CD4-positive, alpha-beta memory T cell (primary cell): ENCODE data around the gene PRDX4. TPM values are rescaled to one million over a fixed set of nuclear protein-coding genes. Genes with fewer than 3 reads are reported as not detected.
A peak's percentile ranks its signal among the peaks of the same experiment; 100 is the strongest.

ENCODE experiments used
- CTCF ChIA-PET: fragments of 350-600 bp; sonication (Branson Sonifier 250); formaldehyde crosslinking; loops from one replicate; lab custom pipeline; 2021; ENCODE audit warnings: inconsistent platforms; ENCODE audit not compliant: partially characterized antibody; lab: Charles Lee
- POLR2A ChIA-PET: fragments of 350-600 bp; sonication (Branson Sonifier 250); formaldehyde crosslinking; loops from one replicate; lab custom pipeline; 2021; ENCODE audit not compliant: partially characterized antibody; lab: Charles Lee
- DNase-seq, 5 donors: peaks; one replicate each; pipeline versions ENCODE4 v3.0.0 to v3.0.0-alpha.2; 2020 to 2022; ENCODE audit warnings: mixed read lengths in 1 of 5
- H3K27ac ChIP-seq: one replicate; pipeline ENCODE4 v1.7.0; 2013; ENCODE audit warnings: low read depth, low read length
- H3K27me3 ChIP-seq: 2 replicates; pipeline ENCODE4 v1.7.0; 2013; ENCODE audit warnings: mild to moderate bottlenecking, low read length, moderate library complexity; ENCODE audit not compliant: insufficient read depth
- H3K36me3 ChIP-seq: 2 replicates; pipeline ENCODE4 v1.7.0; 2013; ENCODE audit warnings: mild to moderate bottlenecking, low read length, moderate library complexity; ENCODE audit not compliant: insufficient read depth
- H3K4me1 ChIP-seq: 2 replicates; pipeline ENCODE4 v1.7.0; 2013; ENCODE audit warnings: mild to moderate bottlenecking, low read length, moderate library complexity; ENCODE audit not compliant: insufficient read depth
- H3K4me3 ChIP-seq, 2 donors: one replicate each; pipeline ENCODE4 v1.7.0; 2013; ENCODE audit warnings: low read length in 2 of 2, mild to moderate bottlenecking in 1 of 2
- H3K9me3 ChIP-seq, 2 donors: one replicate each; pipeline ENCODE4 v1.7.0; 2013; ENCODE audit warnings: low read length in 2 of 2, control low read depth in 1 of 2; ENCODE audit not compliant: control insufficient read depth in 1 of 2
- H3K27ac Mint-ChIP-seq, 7 donors: one replicate each; pipeline ENCODE4 v1.8.0; 2020 to 2021; ENCODE audit warnings: mixed read lengths in 7 of 7, mild to moderate bottlenecking in 6 of 7, inconsistent platforms in 3 of 7, moderate library complexity in 3 of 7
- H3K27me3 Mint-ChIP-seq, 2 donors: one replicate each; pipeline ENCODE4 v1.8.0; 2020 to 2021; ENCODE audit warnings: mixed read lengths in 2 of 2
- H3K36me3 Mint-ChIP-seq, 2 donors: one replicate each; pipeline ENCODE4 v1.8.0; 2020 to 2021; ENCODE audit warnings: mixed read lengths in 2 of 2, inconsistent platforms in 1 of 2, mild to moderate bottlenecking in 1 of 2
- H3K4me1 Mint-ChIP-seq, 4 donors: one replicate each; pipeline ENCODE4 v1.8.0; 2020 to 2021; ENCODE audit warnings: mixed read lengths in 4 of 4, mild to moderate bottlenecking in 1 of 4
- H3K4me3 Mint-ChIP-seq, 8 donors: one replicate each; pipeline ENCODE4 v1.8.0; 2020 to 2021; ENCODE audit warnings: mixed read lengths in 8 of 8, mild to moderate bottlenecking in 7 of 8, moderate library complexity in 6 of 8, inconsistent platforms in 3 of 8
- H3K9me3 Mint-ChIP-seq, 8 donors: one replicate each; pipeline ENCODE4 v1.8.0; 2020 to 2021; ENCODE audit warnings: mixed read lengths in 8 of 8, mild to moderate bottlenecking in 5 of 8, inconsistent platforms in 3 of 8, moderate library complexity in 1 of 8
- intact Hi-C: fragments of 100-400 bp; cut with micrococcal nuclease; formaldehyde crosslinking; loops from one replicate; pipeline ENCODE4 v1.15.1; 2023
- polyA plus RNA-seq, 2 donors: library from polyadenylated mRNA; unstranded; fragments of 300-500 nt; fragmentation: Illumina TruSeq; gene quantifications; one replicate each; pipeline ENCODE4 v1.2.3, GENCODE V29; 2021
- total RNA-seq, 2 experiments: library from RNA; stranded (reverse); gene quantifications; one replicate each; pipeline ENCODE4 v1.2.3, GENCODE V29; 2021

Gene PRDX4
- 10 to 100 TPM; 13.1 to 13.4 TPM for total RNA-seq
- polyA plus RNA-seq = 10 to 100 TPM; 64.9 to 65.5 TPM

DNA sequence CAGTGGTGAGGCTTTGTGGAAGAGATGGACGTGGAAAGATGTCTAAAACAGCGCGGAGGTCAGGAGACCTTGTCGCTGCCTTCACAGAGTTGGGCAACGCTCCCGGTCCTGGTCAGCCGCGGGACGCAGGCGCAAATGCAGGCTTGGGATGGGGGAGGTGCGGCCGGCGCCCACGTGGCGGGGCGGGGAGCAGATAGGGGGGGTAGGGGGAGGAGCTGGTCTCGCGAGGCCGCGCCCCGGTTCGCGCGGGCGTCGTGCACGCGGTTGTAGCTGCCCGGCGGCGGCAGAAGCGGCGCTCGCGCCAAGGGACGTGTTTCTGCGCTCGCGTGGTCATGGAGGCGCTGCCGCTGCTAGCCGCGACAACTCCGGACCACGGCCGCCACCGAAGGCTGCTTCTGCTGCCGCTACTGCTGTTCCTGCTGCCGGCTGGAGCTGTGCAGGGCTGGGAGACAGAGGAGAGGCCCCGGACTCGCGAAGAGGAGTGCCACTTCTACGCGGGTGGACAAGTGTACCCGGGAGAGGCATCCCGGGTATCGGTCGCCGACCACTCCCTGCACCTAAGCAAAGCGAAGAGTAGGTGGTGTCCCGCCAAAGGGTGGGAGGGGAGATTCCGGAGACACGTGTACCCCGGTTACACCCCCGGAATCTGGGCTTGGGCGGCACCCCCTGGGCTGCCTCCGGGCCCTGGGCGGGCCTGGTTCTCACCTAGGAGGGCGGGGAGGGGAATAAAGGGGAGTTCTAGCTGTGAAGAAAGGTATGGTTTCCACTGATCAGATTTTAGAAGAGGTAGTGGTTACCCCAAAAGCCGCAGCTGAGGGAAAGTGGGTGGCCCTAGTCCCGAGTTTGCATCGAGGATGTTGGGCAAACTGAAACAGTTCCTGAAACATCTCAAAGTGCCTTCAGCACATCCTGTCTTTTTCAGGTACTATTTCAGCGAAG lies at the start of gene PRDX4:
Gene PRDX4 (plus strand): TSS at position 255 of the 939 bp plus-strand sequence. CDS start 78 bp downstream, at position 333.
- Histone ChIP-seq H3K27ac (peak within 1 kb of the TSS; percentile 85), H3K9me3 (no peaks in the 10 kb centered on the region), H3K4me1 (peaks cover 17% of the 10 kb centered on the region), H3K36me3 (no peaks in the 10 kb centered on the region), H3K4me3 (peak within 1 kb of the TSS in 1 of 2 donors; percentile 52), H3K27me3 (no peaks in the 10 kb centered on the region)
- intact Hi-C loops = loop anchor here (1.0 to 5.0 kb wide), 5 partner anchors 75 to 485 kb away; partner anchors contain the start of genes ACOT9, APOO, EIF2S3 and SAT1
- peaks cover 14 to 29% (median 17%) of the 10 kb centered on the region in 4 donors for H3K4me1 Mint-ChIP-seq
- H3K9me3 Mint-ChIP-seq = no peaks in the 10 kb centered on the region
- peaks cover 0 to 9% of the 10 kb centered on the region in 2 donors for H3K36me3 Mint-ChIP-seq
- CTCF ChIA-PET = interaction anchor here (0.8 to 2.8 kb wide), 5 partner anchors 15 to 388 kb away, joined by 3 to 10 read pairs (median 4); partner anchors contain the start of genes ACOT9, APOO, CXorf58 and EIF2S3
- DNase-seq = peak; percentile 60 to 75 (median 67)
- H3K27ac Mint-ChIP-seq = peak within 1 kb of the TSS; percentile 85 to 94 (median 91)
- POLR2A ChIA-PET = interaction anchor here (0.7 to 2.3 kb wide), 7 partner anchors 76 to 387 kb away, joined by 4 to 14 read pairs (median 7); partner anchors contain the start of genes ACOT9, APOO, CXorf58 and EIF2S3
- no peaks in the 10 kb centered on the region for H3K27me3 Mint-ChIP-seq
- peak within 1 kb of the TSS; percentile 86 to 94 (median 88) for H3K4me3 Mint-ChIP-seq

DNA sequence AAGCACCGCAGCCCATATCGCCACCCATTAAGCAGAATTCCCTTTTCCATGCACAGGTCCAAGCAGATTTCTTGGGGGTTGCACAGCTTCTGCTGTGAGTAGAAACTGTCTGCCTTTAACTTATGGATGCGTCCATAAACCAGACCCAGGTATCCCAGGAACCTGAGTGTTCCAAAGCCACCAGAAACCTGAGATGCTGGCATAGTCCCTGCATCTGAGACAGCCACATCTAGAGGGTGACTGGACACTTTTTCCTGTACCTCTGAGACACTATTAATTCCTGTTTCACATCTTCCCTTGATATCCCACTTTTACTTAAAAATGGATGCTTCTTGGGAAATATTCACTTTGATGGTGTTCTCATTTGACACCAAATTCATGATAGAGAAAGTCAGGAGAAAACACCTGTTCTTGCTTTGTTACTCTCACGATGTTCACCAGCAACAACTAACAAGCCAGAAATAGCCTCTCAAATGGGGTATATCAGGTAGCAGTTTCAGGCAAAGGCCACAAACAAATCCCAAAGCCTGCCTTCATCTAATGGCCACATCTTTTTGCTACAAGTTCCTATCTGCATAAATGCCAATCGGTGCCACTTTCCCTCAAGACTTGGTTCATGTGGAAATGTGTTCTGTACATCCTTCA lies 45.5 kb upstream of the PRDX4 start:
- Mint-ChIP-seq H3K36me3 (no peaks in the 10 kb centered on the region), H3K4me3 (no peak overlapping the region), H3K9me3 (no peaks in the 10 kb centered on the region), H3K27ac (no peak overlapping the region), H3K4me1 (no peaks in the 10 kb centered on the region), H3K27me3 (peaks cover 4 to 7% of the 10 kb centered on the region in 2 donors)
- intact Hi-C loops = no loop called here
- H3K4me1 ChIP-seq = no peaks in the 10 kb centered on the region
- H3K4me3 ChIP-seq = no peak overlapping the region
- no peaks in the 10 kb centered on the region for H3K9me3 ChIP-seq
- DNase-seq = no peak
- H3K36me3 ChIP-seq = no peaks in the 10 kb centered on the region
- H3K27me3 ChIP-seq = no peaks in the 10 kb centered on the region
- CTCF ChIA-PET = no interaction called here
- H3K27ac ChIP-seq = no peak overlapping the region
- POLR2A ChIA-PET = no interaction called here

DNA sequence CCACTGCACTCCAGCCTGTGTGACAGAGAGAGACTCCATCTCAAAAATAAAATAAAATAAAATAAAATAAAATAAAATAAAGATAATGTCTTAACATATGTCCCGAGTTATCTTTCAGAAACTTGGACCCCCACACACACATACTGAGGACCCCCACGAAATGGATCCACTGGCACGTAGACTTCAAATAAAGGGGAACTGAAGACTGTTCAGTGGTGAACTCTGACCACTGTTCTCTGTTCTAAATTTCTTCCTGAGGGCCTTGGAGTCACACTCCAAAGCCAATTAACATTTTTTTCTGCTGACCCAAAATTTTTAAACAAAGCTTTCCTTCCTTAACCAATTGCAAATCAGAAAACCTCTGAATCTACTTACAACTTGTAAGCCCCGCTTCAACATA lies 43.5 kb upstream of the PRDX4 start:
- Histone ChIP-seq H3K9me3 (no peaks in the 10 kb centered on the region), H3K27ac (no peak overlapping the region), H3K4me3 (no peak overlapping the region), H3K36me3 (no peaks in the 10 kb centered on the region), H3K4me1 (no peaks in the 10 kb centered on the region), H3K27me3 (no peaks in the 10 kb centered on the region)
- CTCF ChIA-PET = no interaction called here
- Mint-ChIP-seq H3K27me3 (peaks cover 4 to 9% of the 10 kb centered on the region in 2 donors), H3K27ac (no peak overlapping the region), H3K9me3 (no peaks in the 10 kb centered on the region), H3K4me1 (no peaks in the 10 kb centered on the region), H3K36me3 (no peaks in the 10 kb centered on the region), H3K4me3 (no peak overlapping the region)
- POLR2A ChIA-PET = no interaction called here
- intact Hi-C loops = no loop called here
- DNase-seq = no peak

DNA sequence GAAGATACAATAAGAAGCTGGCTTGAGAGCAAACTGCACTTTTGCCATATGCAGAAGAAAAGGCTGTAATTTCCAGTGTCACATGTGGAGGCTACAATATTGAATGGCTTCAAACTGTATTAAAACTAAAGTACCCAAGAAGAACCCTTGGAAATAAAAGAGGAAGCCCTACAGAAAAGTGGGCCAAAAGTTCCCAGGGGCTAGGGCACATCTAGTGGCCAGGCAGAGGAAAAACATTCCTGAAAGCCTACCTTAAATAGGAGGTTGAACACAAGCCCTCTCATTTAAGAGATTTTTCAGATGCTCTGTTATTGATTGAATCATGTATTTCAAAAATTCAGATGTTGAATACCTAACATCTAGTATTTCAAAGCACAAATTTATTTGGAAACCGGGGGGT lies 40.6 kb upstream of the PRDX4 start:
- intact Hi-C loops = no loop called here
- no peak overlapping the region for H3K27ac ChIP-seq
- H3K36me3 ChIP-seq = no peaks in the 10 kb centered on the region
- ChIA-PET POLR2A (no interaction called here), CTCF (no interaction called here)
- H3K4me1 ChIP-seq = no peaks in the 10 kb centered on the region
- no peaks in the 10 kb centered on the region for H3K4me1 Mint-ChIP-seq
- no peaks in the 10 kb centered on the region for H3K27me3 ChIP-seq
- H3K36me3 Mint-ChIP-seq = no peaks in the 10 kb centered on the region
- no peak overlapping the region for H3K27ac Mint-ChIP-seq
- H3K9me3 ChIP-seq = no peaks in the 10 kb centered on the region
- no peaks in the 10 kb centered on the region for H3K9me3 Mint-ChIP-seq
- no peak overlapping the region for H3K4me3 Mint-ChIP-seq
- H3K4me3 ChIP-seq = no peak overlapping the region
- DNase-seq = no peak
- H3K27me3 Mint-ChIP-seq = peaks cover 4 to 9% of the 10 kb centered on the region in 2 donors

DNA sequence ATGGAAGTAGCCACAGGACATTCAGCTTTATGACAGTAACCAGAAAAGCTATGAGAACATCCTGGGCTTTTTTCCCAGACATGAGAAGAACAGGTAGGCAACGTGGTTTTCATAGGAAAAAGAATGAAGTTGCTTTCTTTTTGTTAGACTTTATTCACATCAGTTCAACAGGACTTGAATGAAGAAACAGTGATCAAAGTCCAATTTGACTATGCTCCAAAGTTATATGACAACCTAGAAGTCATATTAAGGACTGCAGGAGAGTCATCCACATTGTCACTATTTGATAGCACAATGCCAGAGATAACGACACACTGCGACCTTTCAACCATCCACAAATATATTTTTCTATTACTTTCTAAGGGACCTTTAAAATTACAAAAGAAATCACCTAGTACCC lies 39.2 kb upstream of the PRDX4 start:
- Mint-ChIP-seq H3K4me1 (no peaks in the 10 kb centered on the region), H3K27ac (no peak overlapping the region), H3K36me3 (no peaks in the 10 kb centered on the region), H3K4me3 (no peak overlapping the region), H3K9me3 (no peaks in the 10 kb centered on the region), H3K27me3 (peaks cover 4 to 9% of the 10 kb centered on the region in 2 donors)
- H3K9me3 ChIP-seq = no peaks in the 10 kb centered on the region
- ChIA-PET CTCF (no interaction called here), POLR2A (no interaction called here)
- H3K4me3 ChIP-seq = no peak overlapping the region
- H3K27ac ChIP-seq = no peak overlapping the region
- intact Hi-C loops = no loop called here
- DNase-seq = no peak
- H3K27me3 ChIP-seq = no peaks in the 10 kb centered on the region
- H3K36me3 ChIP-seq = no peaks in the 10 kb centered on the region
- no peaks in the 10 kb centered on the region for H3K4me1 ChIP-seq

DNA sequence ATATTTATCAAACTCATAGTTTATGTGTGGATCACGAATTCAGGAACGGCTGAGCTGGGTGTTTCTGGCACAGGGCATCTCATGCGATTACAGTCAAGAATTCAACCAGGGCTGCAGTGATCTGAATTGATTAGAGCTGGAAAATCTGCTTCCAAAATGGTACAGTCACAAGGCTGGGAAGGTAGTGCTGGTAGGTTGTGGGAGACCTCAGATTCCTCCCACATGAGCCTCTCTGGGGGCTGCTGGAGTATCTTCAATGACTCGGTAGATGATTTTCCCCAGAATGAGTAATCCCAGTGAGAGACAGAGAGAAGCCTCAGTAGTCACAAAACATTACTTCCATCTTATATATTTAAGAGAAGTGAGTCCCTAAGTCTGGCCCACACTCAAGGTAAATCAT lies 36.2 kb upstream of the PRDX4 start:
- Histone ChIP-seq H3K36me3 (no peaks in the 10 kb centered on the region), H3K9me3 (no peaks in the 10 kb centered on the region), H3K27me3 (no peaks in the 10 kb centered on the region), H3K4me3 (no peak overlapping the region), H3K4me1 (no peaks in the 10 kb centered on the region), H3K27ac (no peak overlapping the region)
- CTCF ChIA-PET = no interaction called here
- no peaks in the 10 kb centered on the region for H3K4me1 Mint-ChIP-seq
- POLR2A ChIA-PET = no interaction called here
- H3K36me3 Mint-ChIP-seq = no peaks in the 10 kb centered on the region
- peaks cover 0 to 2% of the 10 kb centered on the region in 2 donors for H3K27me3 Mint-ChIP-seq
- H3K27ac Mint-ChIP-seq = no peak overlapping the region
- DNase-seq = no peak
- intact Hi-C loops = no loop called here
- no peaks in the 10 kb centered on the region for H3K9me3 Mint-ChIP-seq
- H3K4me3 Mint-ChIP-seq = no peak overlapping the region
